Mammary epithelial cell (primary cell): ENCODE measurements around the gene SCAP.

ENCODE experiments used
- CTCF ChIP-seq, 2 donors: IDR thresholded peaks in 1 of 2; conservative IDR thresholded peaks in 1 of 2; 2 replicates each; pipeline ENCODE4 v1.5.1; 2011 to 2012; ENCODE audit warnings: inconsistent platforms in 2 of 2, low read length in 2 of 2, mild to moderate bottlenecking in 2 of 2, control low read depth in 1 of 2, low read depth in 1 of 2; ENCODE audit not compliant: insufficient read depth in 1 of 2; ENCODE audit errors: extremely low read depth in 1 of 2
- EZH2 ChIP-seq: IDR thresholded peaks from 2 replicates; pipeline ENCODE4 v1.6.1; 2012; ENCODE audit warnings: low read length, inconsistent platforms, borderline replicate concordance

DNA sequence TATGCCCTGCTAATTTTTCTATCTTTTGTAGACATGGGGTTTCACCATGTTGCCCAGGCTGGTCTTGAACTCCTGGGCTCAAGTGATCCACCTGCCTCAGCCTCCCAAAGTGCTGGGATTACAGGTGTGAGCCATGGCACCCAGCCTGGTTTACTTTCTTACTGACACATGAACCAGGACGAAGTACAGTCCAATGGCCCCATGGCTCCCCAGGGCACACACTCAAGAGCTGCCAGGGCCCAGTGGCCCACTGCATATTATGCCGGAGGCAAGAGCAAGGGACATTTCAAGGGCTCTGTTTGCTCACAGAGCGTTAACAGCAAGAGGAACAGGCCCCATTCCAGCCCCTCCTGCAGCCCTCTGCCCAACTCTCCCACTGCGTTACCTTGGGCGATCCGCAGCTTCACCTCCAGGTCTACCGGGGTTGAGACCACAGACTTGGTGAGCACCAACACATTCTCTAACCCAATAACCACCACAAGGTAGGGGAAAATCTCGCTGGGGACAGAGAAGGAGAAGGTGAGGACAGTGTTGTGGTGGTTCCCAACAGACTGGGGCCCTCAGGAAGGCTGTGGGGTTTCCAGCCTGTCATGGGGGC lies 52.1 kb downstream of the SCAP start:
- TF ChIP-seq CTCF (conservative IDR thresholded peaks at IDR 0.05 in 1 of 2, IDR thresholded peaks at IDR 0.05 in 1 of 2; ENCODE audit: extremely low read depth in 1 of 2, insufficient read depth in 1 of 2, low read depth in 1 of 2, low read length in 2 of 2) (no peak), EZH2 (no peak)
